ENCODE data around the gene C19orf38.

Gene C19orf38

GRCh38 chr19:10891405-10892086, 43.3 kb downstream of the C19orf38 start:
- no peaks in the 10 kb centered on the region for H3K36me3 Mint-ChIP-seq
- H3K9me3 Mint-ChIP-seq (ENCODE audit: low read depth): no peaks in the 10 kb centered on the region
- no peaks in the 10 kb centered on the region for H3K27me3 Mint-ChIP-seq
- peaks cover 5% of the 10 kb centered on the region for H3K4me1 Mint-ChIP-seq (ENCODE audit: low read depth)
- no peak overlapping the region for H3K4me3 Mint-ChIP-seq
- no peak overlapping the region for H3K27ac Mint-ChIP-seq

DNA sequence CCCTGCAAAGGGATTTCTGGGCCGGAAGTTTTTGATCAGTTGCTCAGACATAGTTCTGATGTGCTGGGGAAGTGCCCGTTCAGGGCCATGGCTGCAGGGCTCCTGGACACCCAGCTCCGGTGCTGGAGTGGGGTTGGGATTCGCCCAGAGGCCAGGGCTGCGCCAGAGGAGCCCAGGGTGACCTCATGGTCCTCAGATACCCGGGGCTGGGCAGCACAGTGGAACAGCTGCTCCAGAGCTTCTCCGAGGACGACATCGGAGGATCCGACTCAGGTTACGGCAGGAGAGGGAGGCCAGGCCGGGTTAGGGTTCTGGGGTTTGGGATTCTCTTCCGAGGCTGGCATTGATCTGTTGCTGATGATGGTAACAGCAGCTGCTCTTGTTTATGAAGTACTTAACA, 44.0 kb downstream of the C19orf38 start:
- H3K27ac Mint-ChIP-seq: no peak overlapping the region
- peaks cover 4% of the 10 kb centered on the region for H3K4me1 Mint-ChIP-seq (ENCODE audit: low read depth)
- H3K27me3 Mint-ChIP-seq: no peaks in the 10 kb centered on the region
- H3K36me3 Mint-ChIP-seq: no peaks in the 10 kb centered on the region
- H3K4me3 Mint-ChIP-seq: no peak overlapping the region
- no peaks in the 10 kb centered on the region for H3K9me3 Mint-ChIP-seq (ENCODE audit: low read depth)

GRCh38 chr19:10894911-10895213, 46.6 kb downstream of the C19orf38 start:
- Mint-ChIP-seq H3K27ac (no peak overlapping the region), H3K9me3 (ENCODE audit: low read depth) (no peaks in the 10 kb centered on the region), H3K36me3 (no peaks in the 10 kb centered on the region), H3K27me3 (no peaks in the 10 kb centered on the region), H3K4me3 (no peak overlapping the region), H3K4me1 (ENCODE audit: low read depth) (peaks cover 4% of the 10 kb centered on the region)

DNA sequence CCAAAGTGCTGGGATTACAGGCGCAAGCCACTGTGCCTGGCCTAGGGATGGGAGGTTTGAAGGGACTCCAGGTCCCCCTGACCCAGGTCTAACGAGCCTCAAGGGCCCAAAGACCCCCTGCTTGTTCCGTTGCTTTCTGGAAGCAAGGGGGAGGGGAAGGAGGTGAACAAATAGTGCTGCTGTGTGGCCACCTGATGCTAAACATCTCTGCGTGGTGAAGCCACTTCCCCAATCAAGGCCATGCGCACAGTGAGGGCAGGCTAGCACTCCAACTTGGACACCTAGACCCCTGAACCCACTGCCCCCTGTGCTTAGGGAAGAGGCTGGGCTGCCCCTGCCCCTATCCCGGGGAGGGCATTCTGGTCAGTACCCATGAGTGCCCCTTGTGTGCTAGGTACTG, 47.1 kb downstream of the C19orf38 start:
- Mint-ChIP-seq H3K27ac (no peak overlapping the region), H3K36me3 (no peaks in the 10 kb centered on the region), H3K4me3 (no peak overlapping the region), H3K9me3 (ENCODE audit: low read depth) (no peaks in the 10 kb centered on the region), H3K27me3 (no peaks in the 10 kb centered on the region), H3K4me1 (ENCODE audit: low read depth) (peaks cover 4% of the 10 kb centered on the region)

DNA sequence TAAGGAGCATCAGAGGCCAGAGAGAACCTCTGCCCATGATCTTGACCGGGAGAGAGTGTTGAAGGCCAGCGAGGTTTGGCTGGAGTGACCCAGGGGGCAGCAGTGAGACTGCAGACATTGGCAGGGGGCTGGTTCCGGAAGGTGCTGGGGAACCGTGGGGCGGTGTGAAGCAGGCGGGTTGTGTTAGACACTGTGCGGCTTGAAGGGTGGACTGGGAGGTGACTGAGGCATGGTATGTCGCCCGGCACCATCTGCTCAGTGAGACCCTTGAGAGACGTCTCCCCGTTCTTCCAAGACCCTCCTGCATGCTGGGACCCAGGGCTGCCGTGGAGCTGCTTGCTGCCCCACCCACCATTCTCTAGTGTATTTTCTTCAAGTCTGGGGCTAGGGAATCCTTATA, 47.7 kb downstream of the C19orf38 start:
- no peak overlapping the region for H3K27ac Mint-ChIP-seq

GRCh38 chr19:10896851-10897526, 48.8 kb downstream of the C19orf38 start:
- Mint-ChIP-seq H3K4me1 (ENCODE audit: low read depth) (peaks cover 4% of the 10 kb centered on the region), H3K27me3 (no peaks in the 10 kb centered on the region), H3K9me3 (ENCODE audit: low read depth) (no peaks in the 10 kb centered on the region), H3K36me3 (no peaks in the 10 kb centered on the region), H3K4me3 (no peak overlapping the region), H3K27ac (no peak overlapping the region)

More for the DNA sequence above, 47.7 kb downstream of the C19orf38 start:
- H3K4me3 Mint-ChIP-seq: no peak overlapping the region
- no peaks in the 10 kb centered on the region for H3K9me3 Mint-ChIP-seq (ENCODE audit: low read depth)
- no peaks in the 10 kb centered on the region for H3K27me3 Mint-ChIP-seq
- peaks cover 4% of the 10 kb centered on the region for H3K4me1 Mint-ChIP-seq (ENCODE audit: low read depth)
- H3K36me3 Mint-ChIP-seq: no peaks in the 10 kb centered on the region

GRCh38 chr19:10898633-10899032, 50.4 kb downstream of the C19orf38 start:
- Mint-ChIP-seq H3K27ac (no peak overlapping the region), H3K36me3 (peaks cover 4% of the 10 kb centered on the region)

GRCh38 chr19:10899151-10899653, 51.0 kb downstream of the C19orf38 start:
- no peaks in the 10 kb centered on the region for H3K27me3 Mint-ChIP-seq
- peaks cover 4% of the 10 kb centered on the region for H3K36me3 Mint-ChIP-seq
- no peak overlapping the region for H3K27ac Mint-ChIP-seq
- H3K9me3 Mint-ChIP-seq (ENCODE audit: low read depth): no peaks in the 10 kb centered on the region
- H3K4me3 Mint-ChIP-seq: no peak overlapping the region
- H3K4me1 Mint-ChIP-seq (ENCODE audit: low read depth): peaks cover 4% of the 10 kb centered on the region

More at GRCh38 chr19:10898633-10899032, 50.4 kb downstream of the C19orf38 start:
- Mint-ChIP-seq H3K4me1 (ENCODE audit: low read depth) (peaks cover 4% of the 10 kb centered on the region), H3K4me3 (no peak overlapping the region), H3K9me3 (ENCODE audit: low read depth) (no peaks in the 10 kb centered on the region), H3K27me3 (no peaks in the 10 kb centered on the region)

- Mint-ChIP-seq H3K36me3 (peaks cover 5% of the 10 kb centered on the region), H3K27ac (no peak overlapping the region), H3K27me3 (no peaks in the 10 kb centered on the region)
Observed at GRCh38 chr19:10907925-10908324, 59.7 kb downstream of the C19orf38 start.

GRCh38 chr19:10908380-10908960, 60.3 kb downstream of the C19orf38 start:
- H3K36me3 Mint-ChIP-seq: peaks cover 3% of the 10 kb centered on the region
- H3K27ac Mint-ChIP-seq: no peak overlapping the region
- no peak overlapping the region for H3K4me3 Mint-ChIP-seq
- no peaks in the 10 kb centered on the region for H3K9me3 Mint-ChIP-seq (ENCODE audit: low read depth)
- H3K4me1 Mint-ChIP-seq (ENCODE audit: low read depth): no peaks in the 10 kb centered on the region
- H3K27me3 Mint-ChIP-seq: no peaks in the 10 kb centered on the region

More at GRCh38 chr19:10907925-10908324, 59.7 kb downstream of the C19orf38 start:
- H3K9me3 Mint-ChIP-seq (ENCODE audit: low read depth): no peaks in the 10 kb centered on the region
- H3K4me3 Mint-ChIP-seq: no peak overlapping the region
- H3K4me1 Mint-ChIP-seq (ENCODE audit: low read depth): no peaks in the 10 kb centered on the region

GRCh38 chr19:10911579-10912363, 63.6 kb downstream of the C19orf38 start:
- Mint-ChIP-seq H3K4me3 (no peak overlapping the region), H3K4me1 (ENCODE audit: low read depth) (no peaks in the 10 kb centered on the region), H3K36me3 (peaks cover 3% of the 10 kb centered on the region), H3K27me3 (no peaks in the 10 kb centered on the region), H3K27ac (no peak overlapping the region), H3K9me3 (ENCODE audit: low read depth) (no peaks in the 10 kb centered on the region)

DNA sequence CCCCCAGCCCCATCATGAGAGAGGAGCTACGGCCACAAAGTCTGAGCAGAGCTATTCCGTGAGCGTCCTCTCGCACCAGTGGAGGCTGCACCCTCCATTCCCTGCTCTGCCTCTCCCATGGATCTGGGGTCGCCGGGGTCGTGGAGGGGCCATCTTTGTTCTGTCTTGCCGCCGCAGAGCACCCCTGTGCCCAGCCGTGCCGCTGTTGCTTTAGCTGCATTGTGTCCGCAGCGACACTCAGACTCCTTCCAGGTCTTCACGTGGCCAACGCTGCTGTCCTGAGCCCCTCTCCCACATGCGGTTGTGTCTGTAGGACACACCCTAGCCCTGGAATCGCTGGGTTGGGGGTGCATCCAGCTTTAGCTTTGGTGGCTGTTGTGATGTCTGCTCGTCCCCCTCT, 64.4 kb downstream of the C19orf38 start:
- H3K4me3 Mint-ChIP-seq: no peak overlapping the region
- no peaks in the 10 kb centered on the region for H3K27me3 Mint-ChIP-seq
- H3K27ac Mint-ChIP-seq: no peak overlapping the region
- no peaks in the 10 kb centered on the region for H3K4me1 Mint-ChIP-seq (ENCODE audit: low read depth)
- H3K9me3 Mint-ChIP-seq (ENCODE audit: low read depth): no peaks in the 10 kb centered on the region
- peaks cover 3% of the 10 kb centered on the region for H3K36me3 Mint-ChIP-seq

GRCh38 chr19:10913716-10914340, 65.6 kb downstream of the C19orf38 start:
- Mint-ChIP-seq H3K4me1 (ENCODE audit: low read depth) (no peaks in the 10 kb centered on the region), H3K27ac (no peak overlapping the region), H3K36me3 (peaks cover 3% of the 10 kb centered on the region), H3K4me3 (no peak overlapping the region), H3K9me3 (ENCODE audit: low read depth) (no peaks in the 10 kb centered on the region), H3K27me3 (no peaks in the 10 kb centered on the region)

- Mint-ChIP-seq H3K4me1 (ENCODE audit: low read depth) (no peaks in the 10 kb centered on the region), H3K27ac (no peak overlapping the region), H3K4me3 (no peak overlapping the region), H3K36me3 (peaks cover 3% of the 10 kb centered on the region), H3K9me3 (ENCODE audit: low read depth) (no peaks in the 10 kb centered on the region), H3K27me3 (no peaks in the 10 kb centered on the region)
Observed at GRCh38 chr19:10915130-10916091, 67.2 kb downstream of the C19orf38 start.

All from activated naive CD8-positive, alpha-beta T cell (primary cell).